ENCODE data around the gene EPG5. TPM values are rescaled to one million over a fixed set of nuclear protein-coding genes. Genes with fewer than 3 reads are reported as not detected.

Gene EPG5
- total and polyA plus RNA-seq, 2 experiments from 2014 or later, result 4.6 to 32.1 TPM

DNA sequence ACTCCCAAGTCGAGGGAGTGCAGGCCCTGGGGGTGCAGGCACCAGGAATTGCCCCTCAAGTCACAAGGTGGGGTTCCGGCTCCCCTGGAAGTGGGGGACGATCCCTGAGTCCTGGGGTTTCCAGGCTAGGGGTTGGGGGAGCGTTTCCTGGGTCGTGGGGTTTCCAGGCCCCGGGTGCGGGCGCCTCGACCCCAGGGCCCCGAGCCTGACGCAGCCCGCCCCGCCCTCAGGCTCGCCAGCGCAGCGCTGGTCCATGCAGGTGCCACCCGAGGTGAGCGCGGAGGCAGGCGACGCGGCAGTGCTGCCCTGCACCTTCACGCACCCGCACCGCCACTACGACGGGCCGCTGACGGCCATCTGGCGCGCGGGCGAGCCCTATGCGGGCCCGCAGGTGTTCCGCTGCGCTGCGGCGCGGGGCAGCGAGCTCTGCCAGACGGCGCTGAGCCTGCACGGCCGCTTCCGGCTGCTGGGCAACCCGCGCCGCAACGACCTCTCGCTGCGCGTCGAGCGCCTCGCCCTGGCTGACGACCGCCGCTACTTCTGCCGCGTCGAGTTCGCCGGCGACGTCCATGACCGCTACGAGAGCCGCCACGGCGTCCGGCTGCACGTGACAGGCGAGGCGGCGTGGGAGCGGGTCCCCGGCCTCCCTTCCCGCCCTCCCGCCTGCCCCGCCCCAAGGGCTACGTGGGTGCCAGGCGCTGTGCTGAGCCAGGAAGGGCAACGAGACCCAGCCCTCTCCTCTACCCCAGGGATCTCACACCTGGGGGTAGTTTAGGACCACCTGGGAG is 129.7 kb downstream of the EPG5 start:
- Histone ChIP-seq H3K4me1 (ENCODE audit: insufficient read depth) (peaks cover 25% of the 10 kb centered on the region), H3K4me3 (no peak overlapping the region), H3K27me3 (peaks cover 10% of the 10 kb centered on the region), H3K4me2 (peak overlapping the region; percentile 86), H3K27ac (no peak overlapping the region), H4K20me1 (ENCODE audit: insufficient read depth, poor library complexity, severe bottlenecking) (no peaks in the 10 kb centered on the region), H3K79me2 (no peaks in the 10 kb centered on the region), H3K36me3 (replicated peaks; ENCODE audit: insufficient read depth, low read depth) (no peaks in the 10 kb centered on the region), H3K9me2 (replicated peaks; ENCODE audit: insufficient read depth) (no peaks in the 10 kb centered on the region), H3K9me3 (ENCODE audit: low read depth) (no peaks in the 10 kb centered on the region), H2AFZ (peak overlapping the region; percentile 45)
- 6% methylated on average over 61 of the region's 84 CpGs for WGBS (ENCODE audit: low lambda C conversion rate, missing lambda C conversion rate)
- DNase-seq (ENCODE audit: low spot score), result peak; percentile 86
- TF ChIP-seq, protein P1, sequence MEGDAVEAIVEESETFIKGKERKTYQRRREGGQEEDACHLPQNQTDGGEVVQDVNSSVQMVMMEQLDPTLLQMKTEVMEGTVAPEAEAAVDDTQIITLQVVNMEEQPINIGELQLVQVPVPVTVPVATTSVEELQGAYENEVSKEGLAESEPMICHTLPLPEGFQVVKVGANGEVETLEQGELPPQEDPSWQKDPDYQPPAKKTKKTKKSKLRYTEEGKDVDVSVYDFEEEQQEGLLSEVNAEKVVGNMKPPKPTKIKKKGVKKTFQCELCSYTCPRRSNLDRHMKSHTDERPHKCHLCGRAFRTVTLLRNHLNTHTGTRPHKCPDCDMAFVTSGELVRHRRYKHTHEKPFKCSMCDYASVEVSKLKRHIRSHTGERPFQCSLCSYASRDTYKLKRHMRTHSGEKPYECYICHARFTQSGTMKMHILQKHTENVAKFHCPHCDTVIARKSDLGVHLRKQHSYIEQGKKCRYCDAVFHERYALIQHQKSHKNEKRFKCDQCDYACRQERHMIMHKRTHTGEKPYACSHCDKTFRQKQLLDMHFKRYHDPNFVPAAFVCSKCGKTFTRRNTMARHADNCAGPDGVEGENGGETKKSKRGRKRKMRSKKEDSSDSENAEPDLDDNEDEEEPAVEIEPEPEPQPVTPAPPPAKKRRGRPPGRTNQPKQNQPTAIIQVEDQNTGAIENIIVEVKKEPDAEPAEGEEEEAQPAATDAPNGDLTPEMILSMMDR (IDR thresholded peaks at IDR 0.05; ENCODE audit: poor library complexity), result peak; percentile 45
- TF ChIP-seq EZH2 (IDR thresholded peaks at IDR 0.05; ENCODE audit: borderline replicate concordance), result no peak
- no peak for TF ChIP-seq EZH2phosphoT487 (IDR thresholded peaks at IDR 0.05; ENCODE audit: low read depth, severe bottlenecking, unreplicated experiment)

DNA sequence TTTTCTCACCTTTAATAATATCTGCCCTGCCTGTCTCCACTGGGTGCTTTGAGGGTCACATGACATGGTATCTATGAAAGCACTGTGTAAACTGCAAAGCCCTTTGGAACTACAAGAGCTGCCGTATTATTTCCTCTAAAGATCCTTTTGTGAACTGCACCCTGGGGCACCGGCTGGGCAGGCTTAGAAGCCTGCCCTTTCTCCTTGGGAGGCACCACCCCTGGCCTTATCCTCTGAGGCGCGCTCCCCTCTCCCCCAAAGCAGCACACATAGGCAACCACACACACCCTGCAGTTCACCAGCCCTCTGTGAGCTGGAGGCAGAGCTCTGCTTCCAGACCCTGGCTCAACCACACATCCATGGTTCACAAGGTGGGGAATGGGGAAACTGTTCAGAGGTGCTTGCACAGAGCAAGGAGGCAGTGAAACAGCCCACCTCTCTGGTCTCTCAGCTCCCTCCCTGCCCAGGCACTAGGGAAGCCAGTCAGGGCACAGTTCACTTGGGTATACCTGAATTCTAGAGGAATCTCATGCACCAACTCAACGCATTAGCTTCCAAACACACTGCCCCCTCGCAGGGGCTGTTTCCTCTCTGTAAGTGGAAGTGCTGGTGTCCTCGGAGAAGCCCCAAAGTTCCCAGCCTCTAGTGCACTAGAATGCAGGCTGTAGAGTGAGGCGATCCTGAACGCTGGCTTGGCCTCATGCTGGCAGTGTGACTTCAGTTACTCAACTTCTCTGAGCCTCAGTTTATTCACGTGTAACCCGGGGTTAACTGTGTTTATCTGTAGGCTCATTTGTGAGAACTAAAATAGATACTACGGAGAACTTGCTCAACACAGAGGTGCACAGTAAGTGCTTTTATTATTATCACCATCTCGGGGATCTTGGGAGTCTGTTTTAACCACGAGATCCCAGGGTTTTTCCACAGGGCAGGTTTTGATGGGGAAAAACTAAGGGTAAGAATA is 130.6 kb downstream of the EPG5 start:
- DNase-seq (ENCODE audit: low spot score), result peak; percentile 53
- WGBS (ENCODE audit: low lambda C conversion rate, missing lambda C conversion rate), result 59% methylated on average over 14 of the region's 14 CpGs
- Histone ChIP-seq H2AFZ (no peak overlapping the region), H3K4me2 (peak overlapping the region; percentile 20), H3K9me2 (replicated peaks; ENCODE audit: insufficient read depth) (no peaks in the 10 kb centered on the region), H3K4me1 (ENCODE audit: insufficient read depth) (peaks cover 25% of the 10 kb centered on the region), H3K4me3 (no peak overlapping the region), H3K27me3 (peaks cover 10% of the 10 kb centered on the region), H3K27ac (peak overlapping the region; percentile 24), H3K79me2 (no peaks in the 10 kb centered on the region), H3K36me3 (replicated peaks; ENCODE audit: insufficient read depth, low read depth) (no peaks in the 10 kb centered on the region), H4K20me1 (ENCODE audit: insufficient read depth, poor library complexity, severe bottlenecking) (no peaks in the 10 kb centered on the region), H3K9me3 (ENCODE audit: low read depth) (no peaks in the 10 kb centered on the region)
- TF ChIP-seq EZH2phosphoT487 (IDR thresholded peaks at IDR 0.05; ENCODE audit: low read depth, severe bottlenecking, unreplicated experiment) (no peak), EZH2 (IDR thresholded peaks at IDR 0.05; ENCODE audit: borderline replicate concordance) (no peak)
- TF ChIP-seq, protein P1 (IDR thresholded peaks at IDR 0.05; ENCODE audit: poor library complexity), result no peak

DNA sequence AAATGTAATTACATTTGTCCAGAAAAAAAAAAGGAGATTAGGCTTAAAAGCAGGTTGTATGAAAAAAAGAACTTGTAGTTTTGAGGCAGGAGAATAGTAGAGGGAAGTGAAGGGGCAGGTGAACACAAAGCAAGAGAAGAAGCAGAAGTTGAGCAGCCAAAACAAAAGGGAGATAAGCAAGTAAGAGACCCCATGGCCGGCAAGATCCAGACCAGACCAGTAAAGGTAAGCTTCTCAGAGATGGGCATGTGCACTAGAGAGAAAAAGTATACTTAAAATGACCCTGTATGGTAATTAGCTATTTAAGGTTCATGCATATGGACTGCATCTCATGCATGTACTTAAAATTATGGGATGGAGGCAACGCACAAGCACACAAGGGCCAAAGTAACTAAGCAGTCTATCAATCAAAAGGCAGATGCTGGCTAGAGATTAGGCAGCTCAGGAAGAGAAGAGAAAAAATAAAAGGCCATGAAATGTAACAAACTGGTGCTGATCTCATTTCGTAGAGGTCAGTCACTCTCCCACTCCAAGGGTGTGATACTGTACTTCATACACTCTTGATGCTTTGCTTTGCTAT is 132.0 kb downstream of the EPG5 start:
- DNase-seq (ENCODE audit: low spot score), result no peak
- H4K20me1 ChIP-seq (ENCODE audit: insufficient read depth, poor library complexity, severe bottlenecking), result no peaks in the 10 kb centered on the region
- peaks cover 10% of the 10 kb centered on the region for H3K27me3 ChIP-seq
- H2AFZ ChIP-seq, result no peak overlapping the region
- H3K4me3 ChIP-seq, result no peak overlapping the region
- H3K4me1 ChIP-seq (ENCODE audit: insufficient read depth), result peaks cover 25% of the 10 kb centered on the region
- WGBS (ENCODE audit: low lambda C conversion rate, missing lambda C conversion rate), result 59% methylated on average over 3 of the region's 3 CpGs
- no peak overlapping the region for H3K27ac ChIP-seq
- H3K4me2 ChIP-seq, result no peak overlapping the region
- no peaks in the 10 kb centered on the region for H3K79me2 ChIP-seq
- H3K9me3 ChIP-seq (ENCODE audit: low read depth), result no peaks in the 10 kb centered on the region
- TF ChIP-seq, protein P1 (IDR thresholded peaks at IDR 0.05; ENCODE audit: poor library complexity), result no peak
- TF ChIP-seq EZH2phosphoT487 (IDR thresholded peaks at IDR 0.05; ENCODE audit: low read depth, severe bottlenecking, unreplicated experiment), result no peak
- no peak for TF ChIP-seq EZH2 (IDR thresholded peaks at IDR 0.05; ENCODE audit: borderline replicate concordance)
- H3K36me3 ChIP-seq (replicated peaks; ENCODE audit: insufficient read depth, low read depth), result no peaks in the 10 kb centered on the region
- no peaks in the 10 kb centered on the region for H3K9me2 ChIP-seq (replicated peaks; ENCODE audit: insufficient read depth)
